Duodenal mucosa (tissue), 2 donors: ENCODE data around the gene ABHD15.

Source experiments
- H3K27ac ChIP-seq: one replicate; pipeline ENCODE4 v1.7.0; 2013; ENCODE audit warnings: low read depth, low read length
- H3K27me3 ChIP-seq, 2 donors: one replicate each; pipeline ENCODE4 v1.7.0; 2013; ENCODE audit warnings: low read length in 2 of 2, control low read depth in 1 of 2; ENCODE audit not compliant: insufficient read depth in 2 of 2, control insufficient read depth in 1 of 2
- H3K36me3 ChIP-seq, 2 donors: one replicate each; pipeline ENCODE4 v1.7.0; 2013; ENCODE audit warnings: low read length in 2 of 2, control low read depth in 1 of 2; ENCODE audit not compliant: insufficient read depth in 2 of 2, control insufficient read depth in 1 of 2
- H3K4me1 ChIP-seq, 2 donors: one replicate each; pipeline ENCODE4 v1.7.0; 2013; ENCODE audit warnings: low read length in 2 of 2, control low read depth in 1 of 2; ENCODE audit not compliant: insufficient read depth in 2 of 2, control insufficient read depth in 1 of 2
- H3K4me3 ChIP-seq, 2 donors: one replicate each; pipeline ENCODE4 v1.7.0; 2013; ENCODE audit warnings: low read length in 2 of 2, low read depth in 1 of 2
- H3K9ac ChIP-seq, 2 donors: one replicate each; pipeline ENCODE4 v1.7.0; 2013; ENCODE audit warnings: low read length in 2 of 2, low read depth in 1 of 2
- H3K9me3 ChIP-seq, 2 donors: one replicate each; pipeline ENCODE4 v1.7.0; 2013; ENCODE audit warnings: low read length in 2 of 2, control low read depth in 1 of 2; ENCODE audit not compliant: control insufficient read depth in 1 of 2

ABHD15 gene

GRCh38 chr17:29587591-29587990 lies 20.8 kb upstream of the ABHD15 start:
- H3K4me1 ChIP-seq = peaks cover 52 to 57% of the 10 kb centered on the region in 2 donors
- H3K9ac ChIP-seq = peak overlapping the region in 1 of 2 donors; percentile 68
- no peak overlapping the region for H3K27ac ChIP-seq
- H3K9me3 ChIP-seq = no peaks in the 10 kb centered on the region
- H3K4me3 ChIP-seq = peak overlapping the region in 1 of 2 donors; percentile 84
- peaks cover 0 to 4% of the 10 kb centered on the region in 2 donors for H3K36me3 ChIP-seq
- H3K27me3 ChIP-seq = no peaks in the 10 kb centered on the region

GRCh38 chr17:29586676-29587469 lies 20.0 kb upstream of the ABHD15 start:
- Histone ChIP-seq H3K27ac (no peak overlapping the region), H3K4me3 (no peak overlapping the region), H3K9ac (no peak overlapping the region), H3K4me1 (peaks cover 45 to 49% of the 10 kb centered on the region in 2 donors), H3K36me3 (peaks cover 2 to 12% of the 10 kb centered on the region in 2 donors), H3K9me3 (no peaks in the 10 kb centered on the region), H3K27me3 (no peaks in the 10 kb centered on the region)

- Histone ChIP-seq H3K27ac (peak overlapping the region; percentile 22), H3K36me3 (peaks cover 5 to 14% of the 10 kb centered on the region in 2 donors), H3K9me3 (no peaks in the 10 kb centered on the region), H3K27me3 (no peaks in the 10 kb centered on the region), H3K9ac (no peak overlapping the region), H3K4me1 (peaks cover 28 to 36% of the 10 kb centered on the region in 2 donors), H3K4me3 (peak overlapping the region in 1 of 2 donors; percentile 1)
Observed at GRCh38 chr17:29585080-29585751, 18.4 kb upstream of the ABHD15 start.

GRCh38 chr17:29584452-29585079 lies 17.7 kb upstream of the ABHD15 start:
- Histone ChIP-seq H3K9me3 (no peaks in the 10 kb centered on the region), H3K36me3 (peaks cover 5 to 14% of the 10 kb centered on the region in 2 donors), H3K4me3 (no peak overlapping the region), H3K9ac (no peak overlapping the region), H3K27me3 (no peaks in the 10 kb centered on the region), H3K4me1 (peaks cover 23 to 31% of the 10 kb centered on the region in 2 donors), H3K27ac (peak overlapping the region; percentile 11)

GRCh38 chr17:29583324-29584248 lies 16.7 kb upstream of the ABHD15 start:
- H3K9me3 ChIP-seq = no peaks in the 10 kb centered on the region
- H3K9ac ChIP-seq = no peak overlapping the region
- peaks cover 23 to 31% of the 10 kb centered on the region in 2 donors for H3K4me1 ChIP-seq
- no peak overlapping the region for H3K27ac ChIP-seq
- H3K4me3 ChIP-seq = no peak overlapping the region
- peaks cover 6 to 18% of the 10 kb centered on the region in 2 donors for H3K36me3 ChIP-seq
- no peaks in the 10 kb centered on the region for H3K27me3 ChIP-seq

- H3K27me3 ChIP-seq = no peaks in the 10 kb centered on the region
- no peak overlapping the region for H3K27ac ChIP-seq
- H3K4me3 ChIP-seq = no peak overlapping the region
- H3K4me1 ChIP-seq = peaks cover 14 to 23% of the 10 kb centered on the region in 2 donors
- no peak overlapping the region for H3K9ac ChIP-seq
- no peaks in the 10 kb centered on the region for H3K9me3 ChIP-seq
- H3K36me3 ChIP-seq = peaks cover 14 to 26% of the 10 kb centered on the region in 2 donors
Observed at GRCh38 chr17:29582772-29583171, 15.9 kb upstream of the ABHD15 start.

- Histone ChIP-seq H3K9me3 (no peaks in the 10 kb centered on the region), H3K4me3 (no peak overlapping the region), H3K4me1 (peaks cover 12 to 19% of the 10 kb centered on the region in 2 donors), H3K36me3 (peaks cover 15 to 31% of the 10 kb centered on the region in 2 donors), H3K9ac (no peak overlapping the region), H3K27ac (no peak overlapping the region), H3K27me3 (no peaks in the 10 kb centered on the region)
Observed at GRCh38 chr17:29582254-29582765, 15.5 kb upstream of the ABHD15 start.

- Histone ChIP-seq H3K9ac (no peak overlapping the region), H3K27me3 (no peaks in the 10 kb centered on the region), H3K36me3 (peaks cover 15 to 37% of the 10 kb centered on the region in 2 donors), H3K4me1 (peaks cover 12 to 13% of the 10 kb centered on the region in 2 donors), H3K27ac (no peak overlapping the region), H3K9me3 (no peaks in the 10 kb centered on the region), H3K4me3 (no peak overlapping the region)
Observed at GRCh38 chr17:29581583-29582253, 14.9 kb upstream of the ABHD15 start.
